Kidney epithelial cell (primary cell): ENCODE data around the gene IL1F10. TPM values are rescaled to one million over a fixed set of nuclear protein-coding genes. Genes with fewer than 3 reads are reported as not detected.

Source experiments
- DNase-seq: peaks from one replicate; pipeline ENCODE4 v3.0.0-alpha.2; 2010; ENCODE audit warnings: low read depth
- H3K27me3 ChIP-seq: 2 replicates; pipeline ENCODE4 v1.6.0; 2011; ENCODE audit warnings: low read length; ENCODE audit not compliant: control insufficient read depth, insufficient read depth
- H3K36me3 ChIP-seq: 2 replicates; pipeline ENCODE4 v1.5.1; 2011; ENCODE audit warnings: low read length; ENCODE audit not compliant: control insufficient read depth, insufficient read depth
- H3K4me3 ChIP-seq: 2 replicates; pipeline ENCODE4 v1.5.1; 2011; ENCODE audit warnings: low read depth, mild to moderate bottlenecking, control low read depth, low read length
- total RNA-seq: library from RNA; depleted of rRNA; stranded (reverse); fragments of >200 nt; gene quantifications from 2 replicates; pipeline ENCODE4 v1.2.3, GENCODE V29; 2015
- TF ChIP-seq, protein P1 (sequence below): IDR thresholded peaks from 2 replicates; pipeline ENCODE4 v1.5.1; 2011; ENCODE audit warnings: mild to moderate bottlenecking, moderate library complexity, low read length, control low read depth, inconsistent platforms; ENCODE audit not compliant: insufficient read depth, poor library complexity, severe bottlenecking

The IL1F10 gene
- total RNA-seq, 1 donor from 2014 or later = not detected

DNA sequence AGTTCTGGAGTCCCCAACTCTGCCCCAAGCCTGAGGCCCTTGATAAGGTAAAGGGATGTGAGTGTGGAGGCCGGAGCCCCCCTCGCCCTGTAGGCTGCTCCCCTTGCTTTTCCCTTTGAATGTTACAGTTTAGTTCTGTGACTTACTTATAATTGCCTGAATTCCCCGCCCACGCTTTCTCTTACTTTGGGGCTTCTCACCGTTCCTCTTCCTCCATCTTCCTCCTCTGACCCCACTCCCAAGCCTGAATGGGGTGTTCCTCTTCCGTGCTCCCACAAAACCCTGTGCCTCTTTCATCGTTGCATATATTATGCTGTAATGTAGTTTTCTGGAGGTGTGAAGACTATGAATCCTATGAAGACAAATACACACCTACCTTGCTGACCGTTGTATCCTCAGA, 44.7 kb downstream of the IL1F10 start:
- TF ChIP-seq, protein P1, sequence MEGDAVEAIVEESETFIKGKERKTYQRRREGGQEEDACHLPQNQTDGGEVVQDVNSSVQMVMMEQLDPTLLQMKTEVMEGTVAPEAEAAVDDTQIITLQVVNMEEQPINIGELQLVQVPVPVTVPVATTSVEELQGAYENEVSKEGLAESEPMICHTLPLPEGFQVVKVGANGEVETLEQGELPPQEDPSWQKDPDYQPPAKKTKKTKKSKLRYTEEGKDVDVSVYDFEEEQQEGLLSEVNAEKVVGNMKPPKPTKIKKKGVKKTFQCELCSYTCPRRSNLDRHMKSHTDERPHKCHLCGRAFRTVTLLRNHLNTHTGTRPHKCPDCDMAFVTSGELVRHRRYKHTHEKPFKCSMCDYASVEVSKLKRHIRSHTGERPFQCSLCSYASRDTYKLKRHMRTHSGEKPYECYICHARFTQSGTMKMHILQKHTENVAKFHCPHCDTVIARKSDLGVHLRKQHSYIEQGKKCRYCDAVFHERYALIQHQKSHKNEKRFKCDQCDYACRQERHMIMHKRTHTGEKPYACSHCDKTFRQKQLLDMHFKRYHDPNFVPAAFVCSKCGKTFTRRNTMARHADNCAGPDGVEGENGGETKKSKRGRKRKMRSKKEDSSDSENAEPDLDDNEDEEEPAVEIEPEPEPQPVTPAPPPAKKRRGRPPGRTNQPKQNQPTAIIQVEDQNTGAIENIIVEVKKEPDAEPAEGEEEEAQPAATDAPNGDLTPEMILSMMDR = no peak
- no peaks in the 10 kb centered on the region for H3K27me3 ChIP-seq
- no peak overlapping the region for H3K4me3 ChIP-seq
- H3K36me3 ChIP-seq = no peaks in the 10 kb centered on the region
- DNase-seq = no peak

DNA sequence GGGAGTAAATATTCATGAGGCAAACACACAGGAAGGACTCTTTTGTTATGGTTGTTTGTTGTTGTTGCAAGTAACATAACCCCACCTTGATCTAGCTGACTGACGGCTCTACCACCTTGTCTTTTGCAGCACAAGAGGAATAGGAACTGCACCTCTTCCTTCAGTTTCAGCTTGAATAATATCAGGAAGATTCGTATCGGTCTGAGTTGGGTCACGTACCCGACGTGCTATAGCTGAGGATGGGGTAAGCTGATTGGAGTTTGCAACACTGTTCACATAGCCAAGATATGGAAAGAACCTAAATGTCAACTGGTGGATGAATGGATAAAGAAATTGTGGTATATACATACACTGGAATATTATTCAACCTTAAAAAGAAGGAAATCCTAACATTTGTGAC, 45.1 kb downstream of the IL1F10 start:
- Histone ChIP-seq H3K4me3 (no peak overlapping the region), H3K36me3 (no peaks in the 10 kb centered on the region), H3K27me3 (no peaks in the 10 kb centered on the region)
- TF ChIP-seq, protein P1 = no peak
- no peak for DNase-seq

DNA sequence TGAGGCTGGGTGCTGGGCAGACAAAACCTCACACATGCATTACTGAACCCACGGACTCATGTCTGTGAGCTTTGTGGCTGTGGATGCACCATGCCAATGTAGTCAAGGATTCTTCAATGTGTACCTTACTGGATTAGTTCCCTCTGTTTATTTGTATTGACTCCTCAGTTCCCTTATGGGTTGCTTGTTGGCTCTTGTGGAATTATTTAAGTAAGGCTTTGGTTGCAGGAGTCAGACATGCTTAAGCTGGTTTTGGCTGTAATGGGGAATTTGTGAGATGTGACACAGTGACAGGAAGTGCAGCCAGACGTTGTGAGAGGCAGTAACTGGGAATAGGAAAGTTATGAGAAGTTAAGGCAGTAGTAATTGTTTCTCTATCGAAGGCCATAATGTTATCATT, 46.0 kb downstream of the IL1F10 start:
- Histone ChIP-seq H3K4me3 (no peak overlapping the region), H3K36me3 (no peaks in the 10 kb centered on the region), H3K27me3 (no peaks in the 10 kb centered on the region)
- TF ChIP-seq, protein P1 = no peak
- DNase-seq = no peak

DNA sequence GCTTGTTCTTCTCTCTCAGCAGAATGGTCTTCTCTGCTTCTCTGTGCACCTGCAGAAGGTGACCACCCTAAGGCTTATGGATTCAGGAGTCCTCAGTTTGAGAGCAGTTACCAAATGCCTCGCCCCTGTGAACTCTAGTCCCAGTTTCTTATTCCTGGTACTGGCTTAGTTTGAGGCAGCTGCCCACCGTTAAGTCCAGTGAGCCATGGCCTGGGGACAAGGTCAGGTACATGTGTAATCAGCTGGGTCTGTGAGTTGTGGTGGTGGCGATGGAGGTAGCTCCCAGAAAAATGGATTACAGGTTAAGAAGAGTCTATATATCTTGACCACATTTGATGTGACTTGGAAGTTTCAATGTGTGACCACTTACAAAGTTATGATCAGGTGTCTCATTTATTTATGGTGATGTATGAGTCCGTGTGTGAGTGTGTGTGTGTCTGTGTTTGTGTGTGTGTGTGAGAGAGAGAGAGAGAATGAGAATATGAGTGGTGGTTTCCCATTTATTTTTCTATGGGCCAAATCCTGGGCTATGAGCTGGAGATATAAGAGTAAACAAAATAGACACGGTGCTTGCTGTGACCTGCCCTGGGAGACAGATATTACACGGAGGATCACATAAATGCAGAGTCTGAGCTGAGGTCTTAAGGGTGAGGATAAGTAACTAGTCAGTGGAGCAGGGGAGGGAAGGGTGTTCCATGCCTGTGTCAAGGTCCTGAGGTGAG, 46.6 kb downstream of the IL1F10 start:
- Histone ChIP-seq H3K4me3 (no peak overlapping the region), H3K27me3 (no peaks in the 10 kb centered on the region), H3K36me3 (no peaks in the 10 kb centered on the region)
- DNase-seq = no peak
- TF ChIP-seq, protein P1 = no peak

DNA sequence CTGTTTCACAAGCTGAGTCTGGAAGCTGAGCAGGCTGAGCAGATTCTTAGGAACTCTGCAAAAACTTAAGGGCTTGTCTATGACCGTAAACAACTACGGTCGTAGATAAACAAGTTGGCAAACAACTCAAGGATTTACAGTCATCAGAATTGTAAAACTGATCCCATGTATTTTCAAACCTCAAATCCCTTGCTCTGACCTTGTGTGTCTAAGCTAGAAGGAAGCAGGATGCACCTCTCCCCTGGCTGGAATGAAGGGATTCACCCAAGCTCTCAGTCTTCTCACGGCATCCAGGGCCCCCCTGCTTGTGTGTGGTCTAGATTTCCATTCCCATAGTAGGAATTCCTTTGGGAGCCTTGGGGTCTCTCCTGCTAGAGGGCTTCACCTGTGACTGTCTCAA, 47.2 kb downstream of the IL1F10 start:
- H3K36me3 ChIP-seq = no peaks in the 10 kb centered on the region
- H3K4me3 ChIP-seq = no peak overlapping the region
- TF ChIP-seq, protein P1 = no peak
- DNase-seq = no peak
- no peaks in the 10 kb centered on the region for H3K27me3 ChIP-seq
